Activated T-helper 1 cell treated with anti-CD3 and anti-CD28 coated beads, Interleukin-12 subunit alpha, Interleukin-12 subunit beta, Interleukin-2, Interleukin-4 antibody, amounts not matched to agents 30 ng/mL and 10 ng/mL and 1 ng/mL, durations not matched to agents 14 hours and 24 hours and 36 hours (primary cell): Measurements from ENCODE around the gene AGPAT1. TPM values are rescaled to one million over a fixed set of nuclear protein-coding genes. Genes with fewer than 3 reads are reported as not detected.

Experiments used
- DNase-seq: peaks from one replicate; pipeline ENCODE4 v3.0.0; 2021; ENCODE audit warnings: low spot score
- H3K27ac Mint-ChIP-seq: one replicate; pipeline ENCODE4 v1.8.0; 2021; ENCODE audit warnings: mild to moderate bottlenecking, mixed read lengths
- H3K27me3 Mint-ChIP-seq: one replicate; pipeline ENCODE4 v1.8.0; 2022; ENCODE audit warnings: mild to moderate bottlenecking, moderate library complexity, mixed read lengths; ENCODE audit not compliant: insufficient read depth
- H3K36me3 Mint-ChIP-seq: one replicate; pipeline ENCODE4 v1.8.0; 2021; ENCODE audit warnings: low read depth, mixed read lengths
- H3K4me1 Mint-ChIP-seq: one replicate; pipeline ENCODE4 v1.8.0; 2021; ENCODE audit warnings: low read depth, mixed read lengths
- H3K4me3 Mint-ChIP-seq: one replicate; pipeline ENCODE4 v1.8.0; 2021; ENCODE audit warnings: mild to moderate bottlenecking, moderate library complexity, mixed read lengths
- H3K9me3 Mint-ChIP-seq: one replicate; pipeline ENCODE4 v1.8.0; 2021; ENCODE audit warnings: mixed read lengths
- intact Hi-C: fragments of 100-400 bp; cut with micrococcal nuclease; formaldehyde crosslinking; loops from one replicate; pipeline ENCODE4 v1.15.1; 2024
- total RNA-seq: library from RNA; stranded (reverse); gene quantifications from 2 replicates; pipeline ENCODE4 v1.2.3, GENCODE V29; 2022

AGPAT1 gene
- total RNA-seq, 1 donor from 2014 or later: 35.6 TPM

DNA sequence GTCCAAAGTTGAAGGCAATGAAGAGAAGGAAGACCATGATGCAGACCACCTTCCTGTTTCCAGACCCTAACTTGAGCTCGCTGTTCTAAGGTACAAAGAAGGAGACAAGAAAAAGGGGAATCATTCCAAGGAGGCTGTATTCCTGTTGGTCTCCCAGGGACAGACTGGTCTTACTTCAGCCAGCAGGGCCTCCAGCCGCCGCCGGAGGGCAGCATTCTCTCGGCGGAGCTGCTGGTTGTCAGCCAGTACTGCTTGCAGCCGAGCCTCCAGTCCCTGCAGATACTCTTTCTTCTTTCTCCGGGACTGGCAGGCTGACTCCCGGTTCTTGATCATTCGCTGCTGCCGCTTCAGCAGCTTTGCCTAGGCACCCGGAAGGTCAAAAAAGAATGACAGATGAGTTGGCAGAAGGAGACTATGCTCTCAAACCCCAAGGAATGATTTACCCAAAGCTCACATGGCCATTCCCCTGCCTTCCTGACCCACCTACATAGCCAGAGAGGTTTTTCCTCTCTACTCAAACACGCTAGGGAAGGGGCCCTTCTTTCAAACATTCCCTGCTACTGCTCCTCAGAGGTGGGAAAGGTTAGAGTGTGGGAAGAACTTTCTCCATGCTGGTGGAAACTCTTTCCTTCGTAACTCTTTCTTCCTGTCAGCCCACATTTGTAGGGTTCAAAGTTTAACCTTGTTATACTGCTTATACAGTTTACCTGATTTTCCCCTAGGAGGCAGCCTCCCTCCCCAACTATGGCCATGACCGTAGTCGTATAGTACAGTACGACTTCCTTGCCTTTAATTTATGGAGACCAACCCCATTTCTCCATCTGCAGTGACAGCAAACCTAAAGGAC, 56.9 kb downstream of the AGPAT1 start:
- intact Hi-C loops: loop anchor here (1.0 to 2.0 kb wide), 5 partner anchors 9 to 126 kb away; partner anchors contain the start of genes AGPAT1, ATF6B and PPT2
- Mint-ChIP-seq H3K4me3 (no peak overlapping the region), H3K27ac (no peak overlapping the region), H3K4me1 (peaks cover 11% of the 10 kb centered on the region), H3K36me3 (peaks cover 44% of the 10 kb centered on the region), H3K9me3 (no peaks in the 10 kb centered on the region), H3K27me3 (no peaks in the 10 kb centered on the region)
- DNase-seq: peak; percentile 62

Other genes starting within 250 kb of the AGPAT1 start
- 0.88 and 1.6 TPM in 2 replicates for gene C2, start 248.4 kb downstream of the AGPAT1 start, total RNA-seq
- 0.21 TPM in 1 of 2 replicates, not detected in the other for gene CFB, start 230.0 kb downstream of the AGPAT1 start, total RNA-seq
- 92.3 and 97.7 TPM in 2 replicates for gene NELFE, start 217.1 kb downstream of the AGPAT1 start, total RNA-seq
- 85.8 and 101 TPM in 2 replicates for gene SKIC2, start 216.9 kb downstream of the AGPAT1 start, total RNA-seq
- gene DXO, start 203.9 kb downstream of the AGPAT1 start, total RNA-seq: 14.1 and 15.2 TPM in 2 replicates
- 4.0 and 4.1 TPM in 2 replicates for gene C4A, start 194.0 kb downstream of the AGPAT1 start, total RNA-seq
- gene C4B, start 161.3 kb downstream of the AGPAT1 start, total RNA-seq: 4.1 and 4.7 TPM in 2 replicates
- 0.34 and 0.36 TPM in 2 replicates for gene CYP21A2, start 137.7 kb downstream of the AGPAT1 start, total RNA-seq
- 2.0 and 4.4 TPM in 2 replicates for gene TNXB, start 66.7 kb downstream of the AGPAT1 start, total RNA-seq
- gene ATF6B, start 47.8 kb downstream of the AGPAT1 start, total RNA-seq: 80.1 and 97.6 TPM in 2 replicates
- gene FKBPL, start 45.8 kb downstream of the AGPAT1 start, total RNA-seq: 4.8 and 6.0 TPM in 2 replicates
- gene PRRT1, start 24.1 kb downstream of the AGPAT1 start, total RNA-seq: 0.24 and 0.57 TPM in 2 replicates
- gene PPT2, start 21.9 kb downstream of the AGPAT1 start, total RNA-seq: 12.4 and 17.1 TPM in 2 replicates
- 8.3 and 9.1 TPM in 2 replicates for gene EGFL8, start 11.5 kb downstream of the AGPAT1 start, total RNA-seq
- 58.1 and 60.4 TPM in 2 replicates for gene RNF5, start 2.3 kb upstream of the AGPAT1 start, total RNA-seq
- gene AGER, start 8.2 kb upstream of the AGPAT1 start, total RNA-seq: 19.6 and 20.2 TPM in 2 replicates
- 91.9 and 94.0 TPM in 2 replicates for gene PBX2, start 14.1 kb upstream of the AGPAT1 start, total RNA-seq
- gene GPSM3, start 16.6 kb upstream of the AGPAT1 start, total RNA-seq: 82.5 and 84.7 TPM in 2 replicates
- gene NOTCH4, start 48.0 kb upstream of the AGPAT1 start, total RNA-seq: 0.66 and 0.73 TPM in 2 replicates
- gene TSBP1, start 195.8 kb upstream of the AGPAT1 start, total RNA-seq: not detected in 2 replicates
- not detected in 2 replicates for gene BTNL2, start 231.1 kb upstream of the AGPAT1 start, total RNA-seq